ENCODE data around the gene TPCN2.
"Not testable (repeated sequence)": the region's sequence is repeated elsewhere in the genome, so short reads cannot be mapped to it uniquely, and the experiment has no call there.

TPCN2 gene

DNA sequence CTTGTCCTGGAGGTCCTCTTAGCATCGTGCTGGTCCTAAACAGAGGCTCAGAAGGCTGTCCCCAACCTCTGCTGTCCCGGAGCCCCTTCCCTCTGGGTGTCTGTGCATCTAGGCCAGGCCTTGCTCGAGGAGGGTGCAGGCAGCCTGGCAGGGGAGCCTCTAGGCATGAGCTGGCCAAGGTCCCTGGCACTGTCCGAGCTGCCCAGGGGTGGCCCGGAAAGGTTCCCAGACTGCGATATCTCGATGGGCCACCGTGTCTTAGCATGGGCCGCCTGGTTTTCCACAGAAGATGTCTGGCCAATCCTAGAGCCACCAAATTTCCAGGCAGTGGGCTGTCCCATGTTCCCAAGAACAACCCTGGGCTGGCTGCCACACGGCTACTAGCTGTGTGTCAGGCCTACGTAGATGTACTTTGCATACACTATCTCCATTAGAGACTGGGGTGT is 82.4 kb downstream of the TPCN2 start:
- H3K56ac ChIP-seq (ENCODE audit: low read length), result peak overlapping the region; percentile 53
- H3K27me3 ChIP-seq (ENCODE audit: insufficient read depth, low read length, poor library complexity), result no peaks in the 10 kb centered on the region
- no peak overlapping the region for H4K5ac ChIP-seq (ENCODE audit: low read length)
- no peaks in the 10 kb centered on the region for H3K4me1 ChIP-seq (ENCODE audit: control insufficient read depth, low read depth, low read length)
- no peak overlapping the region for H4K8ac ChIP-seq (ENCODE audit: low read depth, low read length)
- DNase-seq, result no peak
- H2BK120ac ChIP-seq (ENCODE audit: low read depth, low read length), result no peak overlapping the region
- no peak overlapping the region for H3K9ac ChIP-seq (ENCODE audit: low read length)
- H3K23ac ChIP-seq (ENCODE audit: low read length), result no peak overlapping the region
- no peak overlapping the region for H3K4me2 ChIP-seq (ENCODE audit: low read length)
- H2BK15ac ChIP-seq (replicated peaks; ENCODE audit: low read depth), result no peak overlapping the region
- H3K27ac ChIP-seq (ENCODE audit: low read depth, low read length), result peak overlapping the region; percentile 22
- no peak overlapping the region for H3K18ac ChIP-seq (ENCODE audit: low read length)
- no CpG with 5 or more reads among the region's 11 CpGs for WGBS (ENCODE audit: extremely low coverage, insufficient coverage, low lambda C conversion rate)
- no peak overlapping the region for H3K4ac ChIP-seq (ENCODE audit: low read depth, low read length)
- no peak overlapping the region for H3K4me3 ChIP-seq (ENCODE audit: low read length)
- H2AK5ac ChIP-seq (ENCODE audit: low read length), result peak overlapping the region; percentile 44
- H3K36me3 ChIP-seq (ENCODE audit: control insufficient read depth, insufficient read depth, low read length), result no peaks in the 10 kb centered on the region
- no peaks in the 10 kb centered on the region for H3K79me1 ChIP-seq (ENCODE audit: low read length)
- no peaks in the 10 kb centered on the region for H3K79me2 ChIP-seq (ENCODE audit: control insufficient read depth, insufficient read depth, low read length)
- peak overlapping the region; percentile 32 for H2BK5ac ChIP-seq (ENCODE audit: low read length)

DNA sequence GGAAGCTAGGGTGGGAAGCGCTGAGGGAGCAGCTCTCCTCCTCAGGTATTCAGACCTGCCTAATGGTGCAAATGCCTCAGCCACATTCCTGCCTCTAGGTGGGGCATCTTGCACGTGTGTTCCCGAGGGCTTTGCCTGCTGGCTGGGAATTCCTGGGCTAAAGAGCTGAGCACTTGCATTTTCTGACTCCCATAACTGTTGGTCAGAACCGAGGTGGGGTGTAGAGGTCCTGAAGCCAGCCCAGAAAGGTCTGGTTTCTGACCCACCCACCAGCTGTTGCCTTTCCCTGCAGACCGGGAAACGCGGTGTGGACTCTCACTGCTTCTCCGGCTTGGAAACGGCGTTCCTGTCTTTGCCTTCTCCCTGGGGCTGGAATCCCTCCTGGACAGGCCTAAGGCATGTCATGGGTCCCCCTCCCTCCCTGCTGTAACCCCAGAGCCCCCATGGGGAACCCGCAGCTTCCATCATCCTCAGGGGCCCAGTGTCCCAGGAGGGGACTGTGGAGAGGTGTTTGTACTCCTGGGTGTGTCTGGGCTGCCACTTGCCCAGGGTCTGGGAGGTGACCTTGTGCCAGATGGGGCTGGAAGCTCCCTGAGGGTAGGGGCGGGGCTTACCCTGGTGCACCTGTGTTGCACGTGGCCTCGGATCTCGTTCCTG is 83.0 kb downstream of the TPCN2 start:
- Histone ChIP-seq H3K27ac (ENCODE audit: low read depth, low read length) (no peak overlapping the region), H3K79me1 (ENCODE audit: low read length) (no peaks in the 10 kb centered on the region), H3K9ac (ENCODE audit: low read length) (no peak overlapping the region), H2BK15ac (replicated peaks; ENCODE audit: low read depth) (no peak overlapping the region), H3K36me3 (ENCODE audit: control insufficient read depth, insufficient read depth, low read length) (no peaks in the 10 kb centered on the region), H3K79me2 (ENCODE audit: control insufficient read depth, insufficient read depth, low read length) (no peaks in the 10 kb centered on the region), H2BK5ac (ENCODE audit: low read length) (no peak overlapping the region), H3K23ac (ENCODE audit: low read length) (no peak overlapping the region), H4K8ac (ENCODE audit: low read depth, low read length) (no peak overlapping the region), H3K4ac (ENCODE audit: low read depth, low read length) (no peak overlapping the region), H3K4me3 (ENCODE audit: low read length) (no peak overlapping the region), H4K5ac (ENCODE audit: low read length) (no peak overlapping the region), H2AK5ac (ENCODE audit: low read length) (no peak overlapping the region), H2BK120ac (ENCODE audit: low read depth, low read length) (peak overlapping the region; percentile 40), H3K56ac (ENCODE audit: low read length) (peak overlapping the region; percentile 45), H3K4me2 (ENCODE audit: low read length) (no peak overlapping the region), H3K18ac (ENCODE audit: low read length) (peak overlapping the region; percentile 34), H3K27me3 (ENCODE audit: insufficient read depth, low read length, poor library complexity) (no peaks in the 10 kb centered on the region), H3K4me1 (ENCODE audit: control insufficient read depth, low read depth, low read length) (no peaks in the 10 kb centered on the region)
- DNase-seq, result peak; percentile 96
- WGBS (ENCODE audit: extremely low coverage, insufficient coverage, low lambda C conversion rate), result no CpG with 5 or more reads among the region's 15 CpGs

DNA sequence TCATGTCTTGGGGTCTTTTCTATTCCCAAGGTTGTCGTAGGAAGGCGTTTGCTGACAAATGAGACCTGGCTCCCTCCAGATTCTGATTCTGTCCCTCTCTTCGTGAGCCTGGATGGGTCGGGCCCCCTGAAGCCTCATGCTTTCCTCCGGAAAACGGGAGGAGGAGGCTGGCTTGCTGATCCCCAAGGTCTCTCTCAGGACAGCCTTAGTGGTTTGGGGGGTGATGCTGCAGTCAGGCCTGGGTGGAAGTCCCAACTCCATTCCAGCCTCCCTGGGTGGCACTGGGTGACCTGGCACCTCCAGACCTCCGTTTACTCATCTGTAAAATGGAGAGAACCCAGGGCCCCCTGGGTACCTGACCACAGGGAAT is 83.6 kb downstream of the TPCN2 start:
- Histone ChIP-seq H3K56ac (ENCODE audit: low read length) (peak overlapping the region; percentile 45), H2BK120ac (ENCODE audit: low read depth, low read length) (no peak overlapping the region), H2BK15ac (replicated peaks; ENCODE audit: low read depth) (no peak overlapping the region), H2BK5ac (ENCODE audit: low read length) (no peak overlapping the region), H3K27me3 (ENCODE audit: insufficient read depth, low read length, poor library complexity) (no peaks in the 10 kb centered on the region), H4K8ac (ENCODE audit: low read depth, low read length) (no peak overlapping the region), H3K4me2 (ENCODE audit: low read length) (no peak overlapping the region), H3K4me3 (ENCODE audit: low read length) (no peak overlapping the region), H3K9ac (ENCODE audit: low read length) (no peak overlapping the region), H3K36me3 (ENCODE audit: control insufficient read depth, insufficient read depth, low read length) (no peaks in the 10 kb centered on the region), H3K27ac (ENCODE audit: low read depth, low read length) (no peak overlapping the region), H3K4me1 (ENCODE audit: control insufficient read depth, low read depth, low read length) (no peaks in the 10 kb centered on the region), H3K79me1 (ENCODE audit: low read length) (no peaks in the 10 kb centered on the region), H3K79me2 (ENCODE audit: control insufficient read depth, insufficient read depth, low read length) (no peaks in the 10 kb centered on the region), H3K23ac (ENCODE audit: low read length) (no peak overlapping the region), H3K18ac (ENCODE audit: low read length) (peak overlapping the region; percentile 34), H3K4ac (ENCODE audit: low read depth, low read length) (no peak overlapping the region), H2AK5ac (ENCODE audit: low read length) (no peak overlapping the region), H4K5ac (ENCODE audit: low read length) (no peak overlapping the region)
- no CpG with 5 or more reads among the region's 7 CpGs for WGBS (ENCODE audit: extremely low coverage, insufficient coverage, low lambda C conversion rate)
- no peak for DNase-seq

DNA sequence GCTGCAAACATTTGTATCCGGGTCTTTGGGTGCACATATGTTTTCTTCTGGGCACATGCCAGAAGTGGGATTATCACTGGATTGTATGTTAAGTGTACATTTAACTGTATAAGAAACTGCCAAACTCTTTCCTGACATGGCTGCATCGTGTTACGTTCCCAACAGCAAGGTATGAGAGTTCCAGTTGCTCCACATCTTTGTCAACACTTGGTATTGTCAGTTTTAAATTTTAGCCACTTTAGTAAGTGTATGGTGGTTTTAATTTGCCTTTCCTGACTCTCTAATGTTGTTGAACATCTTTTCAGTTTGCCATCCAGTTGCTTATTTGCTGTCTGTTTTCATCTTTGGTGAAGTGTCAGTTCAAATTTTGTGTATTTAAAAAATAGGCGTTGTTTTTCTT is 84.5 kb downstream of the TPCN2 start:
- H3K18ac ChIP-seq (ENCODE audit: low read length), result no peak overlapping the region
- no peak overlapping the region for H2AK5ac ChIP-seq (ENCODE audit: low read length)
- H2BK5ac ChIP-seq (ENCODE audit: low read length), result no peak overlapping the region
- no peak overlapping the region for H4K5ac ChIP-seq (ENCODE audit: low read length)
- no peaks in the 10 kb centered on the region for H3K27me3 ChIP-seq (ENCODE audit: insufficient read depth, low read length, poor library complexity)
- H3K4me1 ChIP-seq (ENCODE audit: control insufficient read depth, low read depth, low read length), result no peaks in the 10 kb centered on the region
- no peak overlapping the region for H4K8ac ChIP-seq (ENCODE audit: low read depth, low read length)
- no peak overlapping the region for H3K23ac ChIP-seq (ENCODE audit: low read length)
- H3K4me3 ChIP-seq (ENCODE audit: low read length), result no peak overlapping the region
- no peak overlapping the region for H2BK120ac ChIP-seq (ENCODE audit: low read depth, low read length)
- H3K79me2 ChIP-seq (ENCODE audit: control insufficient read depth, insufficient read depth, low read length), result no peaks in the 10 kb centered on the region
- no peaks in the 10 kb centered on the region for H3K36me3 ChIP-seq (ENCODE audit: control insufficient read depth, insufficient read depth, low read length)
- no peak overlapping the region for H3K9ac ChIP-seq (ENCODE audit: low read length)
- no peak overlapping the region for H3K56ac ChIP-seq (ENCODE audit: low read length)
- H3K79me1 ChIP-seq (ENCODE audit: low read length), result no peaks in the 10 kb centered on the region
- no peak overlapping the region for H3K27ac ChIP-seq (ENCODE audit: low read depth, low read length)
- DNase-seq, result no peak
- WGBS (ENCODE audit: extremely low coverage, insufficient coverage, low lambda C conversion rate), result 100% methylated on average over 1 of the region's 4 CpGs
- H2BK15ac ChIP-seq (replicated peaks; ENCODE audit: low read depth), result no peak overlapping the region
- no peak overlapping the region for H3K4ac ChIP-seq (ENCODE audit: low read depth, low read length)
- no peak overlapping the region for H3K4me2 ChIP-seq (ENCODE audit: low read length)

DNA sequence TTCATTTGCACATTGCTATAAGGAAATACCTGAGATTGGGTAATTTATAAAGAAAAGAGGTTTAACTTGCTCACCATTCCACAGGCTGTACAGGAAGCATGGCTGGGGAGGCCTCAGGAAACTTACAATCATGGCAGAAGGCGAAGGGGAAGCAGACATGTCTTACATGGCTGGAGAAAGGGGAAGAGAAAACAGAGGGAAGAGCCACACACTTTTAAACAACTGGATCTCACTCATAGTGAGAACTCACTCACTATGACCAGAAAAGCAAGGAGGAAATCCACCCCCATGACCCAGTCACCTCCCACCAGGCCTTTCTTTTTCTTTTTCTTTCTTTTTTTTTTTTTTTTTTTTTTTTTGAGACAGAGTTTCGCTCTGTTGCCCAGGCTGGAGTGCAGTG is 85.5 kb downstream of the TPCN2 start:
- DNase-seq; H4K5ac ChIP-seq (ENCODE audit: low read length); H3K36me3 ChIP-seq (ENCODE audit: control insufficient read depth, insufficient read depth, low read length); H3K56ac ChIP-seq (ENCODE audit: low read length); H3K27ac ChIP-seq (ENCODE audit: low read depth, low read length); H3K4ac ChIP-seq (ENCODE audit: low read depth, low read length); H2BK15ac ChIP-seq (replicated peaks; ENCODE audit: low read depth); H3K4me1 ChIP-seq (ENCODE audit: control insufficient read depth, low read depth, low read length); H2AK5ac ChIP-seq (ENCODE audit: low read length); H3K9ac ChIP-seq (ENCODE audit: low read length); H3K79me1 ChIP-seq (ENCODE audit: low read length); H3K23ac ChIP-seq (ENCODE audit: low read length); H2BK5ac ChIP-seq (ENCODE audit: low read length); H3K79me2 ChIP-seq (ENCODE audit: control insufficient read depth, insufficient read depth, low read length); H2BK120ac ChIP-seq (ENCODE audit: low read depth, low read length); H4K8ac ChIP-seq (ENCODE audit: low read depth, low read length); H3K4me3 ChIP-seq (ENCODE audit: low read length); H3K27me3 ChIP-seq (ENCODE audit: insufficient read depth, low read length, poor library complexity); H3K18ac ChIP-seq (ENCODE audit: low read length); H3K4me2 ChIP-seq (ENCODE audit: low read length): not testable (repeated sequence)
- WGBS (ENCODE audit: extremely low coverage, insufficient coverage, low lambda C conversion rate), result no CpG with 5 or more reads among the region's 2 CpGs

DNA sequence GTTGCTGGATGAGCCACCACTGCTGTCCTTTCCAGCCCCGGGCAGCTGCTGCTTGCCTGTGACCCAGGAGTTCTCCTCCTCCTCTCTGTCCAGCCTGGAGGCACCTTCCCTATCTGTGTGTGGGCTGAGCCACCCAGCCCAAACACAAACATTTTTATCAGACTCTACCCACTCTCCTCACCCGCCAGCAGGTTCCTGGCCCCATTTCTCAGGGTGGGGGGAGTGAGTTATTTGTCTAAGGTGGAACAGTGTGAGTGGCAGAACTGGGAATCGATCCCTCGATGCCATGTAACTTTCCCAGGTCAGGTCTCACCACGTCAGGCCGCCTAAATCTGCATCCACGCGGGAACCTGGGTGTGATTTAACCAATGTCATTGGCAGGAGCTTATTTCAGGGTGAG is 86.2 kb downstream of the TPCN2 start:
- Histone ChIP-seq H3K18ac (ENCODE audit: low read length) (no peak overlapping the region), H3K23ac (ENCODE audit: low read length) (no peak overlapping the region), H3K4ac (ENCODE audit: low read depth, low read length) (no peak overlapping the region), H3K4me2 (ENCODE audit: low read length) (no peak overlapping the region), H3K27ac (ENCODE audit: low read depth, low read length) (no peak overlapping the region), H3K79me1 (ENCODE audit: low read length) (no peaks in the 10 kb centered on the region), H2BK120ac (ENCODE audit: low read depth, low read length) (no peak overlapping the region), H4K5ac (ENCODE audit: low read length) (no peak overlapping the region), H3K4me3 (ENCODE audit: low read length) (no peak overlapping the region), H4K8ac (ENCODE audit: low read depth, low read length) (no peak overlapping the region), H3K4me1 (ENCODE audit: control insufficient read depth, low read depth, low read length) (no peaks in the 10 kb centered on the region), H3K36me3 (ENCODE audit: control insufficient read depth, insufficient read depth, low read length) (no peaks in the 10 kb centered on the region), H2BK15ac (replicated peaks; ENCODE audit: low read depth) (no peak overlapping the region), H3K9ac (ENCODE audit: low read length) (no peak overlapping the region), H3K27me3 (ENCODE audit: insufficient read depth, low read length, poor library complexity) (no peaks in the 10 kb centered on the region), H2BK5ac (ENCODE audit: low read length) (no peak overlapping the region), H2AK5ac (ENCODE audit: low read length) (no peak overlapping the region), H3K79me2 (ENCODE audit: control insufficient read depth, insufficient read depth, low read length) (no peaks in the 10 kb centered on the region), H3K56ac (ENCODE audit: low read length) (no peak overlapping the region)
- no peak for DNase-seq
- no CpG with 5 or more reads among the region's 8 CpGs for WGBS (ENCODE audit: extremely low coverage, insufficient coverage, low lambda C conversion rate)

Data from mesendoderm (in vitro differentiated cells).